Motor neuron (in vitro differentiated cells): ENCODE measurements around the gene TRPT1. TPM values are rescaled to one million over a fixed set of nuclear protein-coding genes. Genes with fewer than 3 reads are reported as not detected.

ENCODE experiments used
- ATAC-seq, 8 experiments: fragments of 200-7000 bp; cut with Tn5 transposase; replicated peaks in 6 of 8; 2 replicates each; pipeline ENCODE4 v1.8.0; 2021; ENCODE audit warnings: mild to moderate bottlenecking in 8 of 8, moderate library complexity in 8 of 8
- H3K27ac ChIP-seq, 2 donors: fragments of 250-450 bp; sonication (Bioruptor Pico); 2 replicates each; pipeline ENCODE4 v1.9.0; 2021; ENCODE audit warnings: antibody characterized with exemption in 2 of 2, mild to moderate bottlenecking in 2 of 2, moderate library complexity in 1 of 2
- H3K4me1 ChIP-seq, 2 donors: fragments of 250-450 bp; sonication (Bioruptor Pico); replicated peaks in 1 of 2; 2 replicates each; pipeline ENCODE4 v1.6.1; 2021; ENCODE audit warnings: antibody characterized with exemption in 2 of 2, mild to moderate bottlenecking in 2 of 2, moderate library complexity in 1 of 2
- H3K4me3 ChIP-seq, 5 donors: fragments of 250-450 bp; sonication (Bioruptor Pico); 2 replicates each; pipeline ENCODE4 v1.9.0; 2021; ENCODE audit warnings: antibody characterized with exemption in 5 of 5, mild to moderate bottlenecking in 5 of 5, moderate library complexity in 4 of 5
- WGBS, 10 experiments: fragments of 450-650 bp; shearing (Covaris generic); methylation state at CpG; one replicate each; pipeline ENCODE4 v1.0.0; 2022; 5-methylcytosine and 5-hydroxymethylcytosine counted together
- in situ Hi-C, 9 experiments: fragments of 400-800 bp; cut with MboI; loops; one replicate each; pipeline ENCODE4 v1.15.0; 2021; ENCODE audit warnings: low sequenced_read_pairs in 9 of 9, low pct_unique_long_range_greater_than_20kb in 2 of 9; ENCODE audit not compliant: unreplicated experiment in 9 of 9
- total RNA-seq, 8 experiments: library from RNA; unstranded; fragments of 300-600 nt; gene quantifications; 2 replicates each; pipeline versions ENCODE4 v1.2.3 to v1.2.4, GENCODE V29; 2022

The TRPT1 gene
- total RNA-seq, 8 experiments from 2014 or later = 31.8 to 59.9 (median 35.5) TPM

DNA sequence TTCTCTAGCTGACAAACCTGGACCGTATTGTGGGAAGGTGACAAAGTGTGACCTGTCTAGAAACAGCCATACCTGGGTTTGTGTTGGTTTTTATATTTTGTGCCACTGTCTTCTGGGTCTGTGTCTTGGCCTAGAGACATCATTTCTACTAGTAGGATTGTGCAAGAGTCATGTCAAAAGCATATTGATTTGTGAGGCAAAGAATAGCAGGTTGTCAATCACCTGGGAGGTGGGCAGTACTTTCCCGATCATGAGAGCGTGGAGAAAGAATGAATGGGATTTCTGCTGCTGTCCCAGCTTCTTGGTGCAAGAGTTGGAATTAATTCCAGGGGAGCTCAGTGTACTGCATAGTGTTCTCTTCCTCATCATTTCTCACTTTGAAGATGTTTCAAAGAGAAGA lies 24.4 kb downstream of the TRPT1 start:
- ATAC-seq = no peak
- in situ Hi-C loops = no loop called here
- no peaks in the 10 kb centered on the region for H3K4me1 ChIP-seq
- H3K4me3 ChIP-seq = no peak overlapping the region
- WGBS, 10 experiments = 44 to 100% (median 83%) methylated on average over 1 to 3 of the region's 3 CpGs
- H3K27ac ChIP-seq = no peak overlapping the region

GRCh38 chr11:64198511-64198910 lies 27.5 kb downstream of the TRPT1 start:
- in situ Hi-C loops = no loop called here
- Histone ChIP-seq H3K27ac (no peak overlapping the region), H3K4me1 (no peaks in the 10 kb centered on the region), H3K4me3 (no peak overlapping the region)
- WGBS, 10 experiments = 83 to 100% (median 100%) methylated on average over 1 to 2 of the region's 2 CpGs; no CpG with 5 or more reads in 4 of the 10 experiments
- ATAC-seq = no peak

GRCh38 chr11:64196626-64197025 lies 29.4 kb downstream of the TRPT1 start:
- no peak for ATAC-seq
- Histone ChIP-seq H3K4me1 (no peaks in the 10 kb centered on the region), H3K27ac (no peak overlapping the region), H3K4me3 (no peak overlapping the region)
- 67 to 100% (median 83%) methylated on average over 1 to 6 of the region's 9 CpGs for WGBS, 10 experiments
- in situ Hi-C loops = no loop called here

DNA sequence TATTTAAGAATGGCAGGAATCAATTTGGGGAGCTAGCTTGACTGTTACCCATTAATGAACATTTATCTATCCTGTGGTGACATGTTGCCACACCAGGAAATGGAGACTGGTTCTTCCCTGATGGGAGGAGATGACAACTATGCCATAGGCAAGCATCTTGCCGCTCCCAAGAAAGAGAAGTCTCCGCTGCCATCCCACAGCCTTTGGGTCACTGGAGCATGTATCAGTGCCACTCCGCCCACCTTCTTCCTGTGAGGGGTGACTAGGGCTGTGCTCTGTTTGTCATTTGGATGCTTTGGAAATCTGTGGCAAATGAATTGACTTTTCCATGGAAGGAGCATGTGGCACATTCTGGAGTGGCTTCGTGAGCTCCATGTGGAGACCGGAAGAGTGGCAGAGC lies 33.6 kb downstream of the TRPT1 start:
- peaks cover 0 to 2% of the 10 kb centered on the region in 2 donors for H3K4me1 ChIP-seq
- in situ Hi-C loops = no loop called here
- 90 to 100% (median 100%) methylated on average over 1 to 5 of the region's 5 CpGs for WGBS, 10 experiments
- no peak for ATAC-seq
- H3K4me3 ChIP-seq = no peak overlapping the region
- no peak overlapping the region for H3K27ac ChIP-seq

- ATAC-seq = peak in 3 of 8 experiments; percentile 2 to 7 (median 5)
Observed at GRCh38 chr11:64186492-64187165, 39.4 kb downstream of the TRPT1 start.

DNA sequence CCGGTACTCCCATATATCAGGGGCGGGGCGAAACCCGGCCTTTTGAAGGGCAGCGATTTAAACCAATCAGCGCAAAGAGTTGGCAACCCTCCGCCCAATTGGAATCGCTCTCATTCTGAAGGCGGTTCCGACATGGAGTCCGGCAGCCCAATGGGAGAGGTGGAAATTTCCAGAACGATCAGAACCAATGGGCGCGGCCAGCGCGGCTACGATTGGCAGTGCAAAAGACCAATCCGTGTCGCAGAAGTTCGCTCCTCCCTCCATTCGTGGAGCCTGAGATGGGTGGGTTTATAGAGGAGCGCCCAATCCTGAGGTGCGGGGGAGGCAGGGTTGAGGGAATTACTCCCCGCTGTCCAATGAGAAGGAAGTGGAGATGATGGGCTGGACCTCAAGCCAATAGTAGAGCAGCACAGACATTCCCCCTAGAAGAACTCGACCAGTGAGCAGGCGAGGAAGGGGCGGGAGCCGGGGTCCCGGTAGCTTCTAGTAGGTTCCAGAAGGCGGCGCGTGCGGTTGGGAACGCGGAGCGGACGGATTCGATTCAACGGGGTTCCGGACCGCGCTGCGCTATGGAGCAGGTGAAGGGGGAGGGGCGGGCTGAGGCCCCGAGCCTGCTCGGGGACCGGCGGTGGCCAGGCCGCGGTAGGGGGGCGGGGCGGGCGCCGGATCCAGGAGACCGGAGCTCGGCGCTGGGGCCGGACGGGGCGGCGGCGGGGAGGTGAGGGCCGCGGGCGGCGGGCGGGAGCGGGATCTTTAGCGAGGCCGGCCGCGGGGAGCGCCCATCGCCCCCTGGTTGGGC lies 40.1 kb downstream of the TRPT1 start, which contains the start of gene STIP1:
TSS of gene STIP1 (plus strand) at position 479 of the 799 bp plus-strand sequence. CDS start at position 570, 91 bp downstream.
- H3K27ac ChIP-seq = peak within 1 kb of the TSS; percentile 86 to 92
- 0 to 3% methylated on average over 3 to 8 of the region's 74 CpGs; no CpG with 5 or more reads in 8 of the 10 experiments for WGBS, 10 experiments
- in situ Hi-C loops = no loop called here

More at GRCh38 chr11:64186492-64187165, 39.4 kb downstream of the TRPT1 start:
- Histone ChIP-seq H3K4me1 (peaks cover 16 to 19% of the 10 kb centered on the region in 2 donors), H3K27ac (peak overlapping the region in 1 of 2 donors; percentile 83), H3K4me3 (no peak overlapping the region)
- WGBS, 10 experiments = 0 to 6% (median 0%) methylated on average over 1 to 15 of the region's 48 CpGs; no CpG with 5 or more reads in 2 of the 10 experiments
- in situ Hi-C loops = no loop called here

DNA sequence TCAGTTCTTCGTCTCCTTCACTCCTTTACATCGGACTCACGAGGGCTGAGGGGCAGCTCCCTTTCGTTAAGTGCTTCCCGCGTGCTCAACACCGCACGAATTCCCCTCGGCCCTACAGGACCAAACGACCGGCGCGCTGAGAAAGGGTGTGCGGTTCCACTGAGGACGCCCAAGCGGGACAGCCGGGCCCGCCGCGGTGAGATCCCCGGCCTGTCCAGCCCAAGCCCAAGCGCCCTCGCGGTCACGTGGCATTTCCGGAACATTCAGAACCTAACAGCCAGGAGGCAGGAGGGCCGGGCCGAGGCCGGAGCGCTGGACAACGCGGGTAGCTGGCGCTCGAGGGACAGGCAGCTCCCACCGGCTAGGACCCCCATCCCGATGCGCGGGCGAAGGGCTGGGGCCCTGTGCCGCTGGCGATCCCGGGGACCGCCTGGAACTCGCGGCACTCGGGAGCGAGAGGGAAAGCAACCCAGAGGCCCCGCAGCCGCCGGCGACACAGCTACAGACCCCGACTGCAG lies 40.8 kb downstream of the TRPT1 start:
- Histone ChIP-seq H3K27ac (peak overlapping the region; percentile 86 to 92), H3K4me1 (peaks cover 29% of the 10 kb centered on the region in 2 donors), H3K4me3 (peak overlapping the region; percentile 61 to 85 (median 73))
- ATAC-seq = peak; percentile 32 to 51 (median 40)
- in situ Hi-C loops = no loop called here
- 0 to 7% (median 0%) methylated on average over 1 to 15 of the region's 52 CpGs; no CpG with 5 or more reads in 3 of the 10 experiments for WGBS, 10 experiments

More for the DNA sequence above, 40.1 kb downstream of the TRPT1 start, which contains the start of gene STIP1:
- Histone ChIP-seq H3K4me1 (peaks cover 22 to 23% of the 10 kb centered on the region in 2 donors), H3K4me3 (peak within 1 kb of the TSS; percentile 61 to 85 (median 73))
- peak; percentile 81 to 90 (median 88) for ATAC-seq

DNA sequence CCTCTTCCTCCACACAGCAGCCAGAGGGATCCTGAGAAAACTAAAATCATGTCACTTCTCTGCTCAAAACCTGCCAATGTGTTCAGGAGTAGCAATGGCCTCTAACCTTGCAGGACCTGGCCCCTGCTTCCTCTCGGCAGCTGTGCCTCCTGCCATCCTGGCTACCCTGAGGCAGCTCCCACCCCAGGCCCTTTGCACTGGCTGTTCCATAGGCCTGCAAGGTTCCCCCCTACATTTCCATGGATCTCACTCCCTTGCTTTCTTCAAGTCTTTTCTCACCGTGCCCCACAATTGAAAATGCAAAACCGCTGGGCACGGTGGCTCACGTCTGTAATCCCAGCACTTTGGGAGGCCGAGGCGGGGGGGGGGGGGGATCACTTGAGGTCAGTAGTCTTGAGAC lies 42.1 kb downstream of the TRPT1 start:
- in situ Hi-C loops = no loop called here
- ATAC-seq = no peak
- peaks cover 28 to 29% of the 10 kb centered on the region in 2 donors for H3K4me1 ChIP-seq
- 50 to 90% (median 80%) methylated on average over 2 of the region's 7 CpGs; no CpG with 5 or more reads in 7 of the 10 experiments for WGBS, 10 experiments
- H3K4me3 ChIP-seq = peak overlapping the region; percentile 61 to 85 (median 73)
- H3K27ac ChIP-seq = peak overlapping the region in 1 of 2 donors; percentile 92

DNA sequence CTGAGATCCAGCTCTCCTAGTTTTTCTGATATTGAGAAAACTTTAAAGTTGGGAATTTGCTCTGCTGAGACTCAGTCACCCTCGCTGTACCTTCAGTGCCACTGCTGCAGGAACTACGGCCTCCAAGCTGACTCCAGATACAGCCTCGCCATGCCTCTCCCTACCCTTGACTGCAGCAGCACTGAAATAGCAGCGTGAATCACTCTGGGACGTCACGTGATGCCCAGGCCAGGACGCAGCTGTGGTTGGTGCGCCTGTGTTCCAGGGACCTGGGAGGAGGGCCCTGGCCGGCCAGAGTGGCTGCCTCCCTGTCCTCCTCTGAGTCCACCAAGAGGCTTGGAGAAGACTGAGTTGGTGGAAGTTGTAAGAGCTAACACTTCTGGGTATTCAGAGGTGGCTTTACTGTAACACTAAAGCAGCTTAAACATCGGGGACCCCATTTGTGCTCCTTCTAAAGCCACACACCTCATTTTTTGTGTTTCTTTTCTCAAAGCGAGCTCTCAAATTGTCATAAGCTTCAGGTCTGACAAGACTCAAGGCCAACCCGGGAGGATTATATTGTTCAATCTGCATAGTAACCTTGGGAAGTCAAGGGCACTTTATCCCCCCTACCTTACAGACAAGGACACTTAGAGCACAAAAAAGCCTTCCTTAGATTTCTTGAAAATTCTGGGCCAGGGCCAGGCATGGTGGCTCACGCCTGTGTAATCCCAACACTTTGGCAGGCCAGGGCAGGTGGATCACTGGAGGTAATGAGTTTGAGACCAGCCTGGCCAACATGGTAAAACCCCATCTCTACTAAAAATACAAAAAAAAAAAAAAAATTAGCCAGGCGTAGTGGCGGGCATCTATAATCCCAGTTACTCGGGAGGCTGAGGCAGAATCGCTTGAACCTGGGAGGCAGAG lies 44.2 kb downstream of the TRPT1 start:
- 3 to 100% (median 22%) methylated on average over 1 to 6 of the region's 17 CpGs; no CpG with 5 or more reads in 1 of the 10 experiments for WGBS, 10 experiments
- peak overlapping the region; percentile 21 to 60 for H3K27ac ChIP-seq

DNA sequence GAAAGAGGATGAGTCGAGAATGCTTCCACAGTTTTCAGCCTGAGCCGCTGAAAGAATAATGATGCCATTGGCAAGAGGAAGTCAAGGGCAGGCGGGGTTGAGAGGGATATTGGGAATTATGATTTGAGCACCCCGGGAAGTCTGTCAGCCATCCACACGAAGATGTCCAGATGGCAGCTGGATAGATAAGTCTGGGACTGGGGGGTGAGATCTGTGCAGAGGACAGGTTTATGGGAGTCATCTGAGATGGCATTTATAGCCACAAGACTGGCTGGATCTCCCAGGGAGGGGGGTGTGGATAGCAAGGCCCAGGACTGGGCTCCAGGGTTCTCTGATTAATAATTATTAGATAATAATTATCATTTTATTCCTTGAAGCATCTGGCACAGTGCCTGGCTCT lies 45.1 kb downstream of the TRPT1 start:
- WGBS, 10 experiments = 0 to 94% (median 72%) methylated on average over 1 to 5 of the region's 5 CpGs; no CpG with 5 or more reads in 4 of the 10 experiments
- H3K4me3 ChIP-seq = peak overlapping the region in 2 of 5 donors; percentile 15 to 26
- peak overlapping the region in 1 of 2 donors; percentile 60 for H3K27ac ChIP-seq
- ATAC-seq = no peak
- H3K4me1 ChIP-seq = peaks cover 28 to 29% of the 10 kb centered on the region in 2 donors
- in situ Hi-C loops = no loop called here

More for the DNA sequence above, 44.2 kb downstream of the TRPT1 start:
- Histone ChIP-seq H3K4me3 (peak overlapping the region in 4 of 5 donors; percentile 10 to 26 (median 14)), H3K4me1 (peaks cover 28 to 29% of the 10 kb centered on the region in 2 donors)
- in situ Hi-C loops = no loop called here
- ATAC-seq = peak; percentile 29 to 47 (median 38)

DNA sequence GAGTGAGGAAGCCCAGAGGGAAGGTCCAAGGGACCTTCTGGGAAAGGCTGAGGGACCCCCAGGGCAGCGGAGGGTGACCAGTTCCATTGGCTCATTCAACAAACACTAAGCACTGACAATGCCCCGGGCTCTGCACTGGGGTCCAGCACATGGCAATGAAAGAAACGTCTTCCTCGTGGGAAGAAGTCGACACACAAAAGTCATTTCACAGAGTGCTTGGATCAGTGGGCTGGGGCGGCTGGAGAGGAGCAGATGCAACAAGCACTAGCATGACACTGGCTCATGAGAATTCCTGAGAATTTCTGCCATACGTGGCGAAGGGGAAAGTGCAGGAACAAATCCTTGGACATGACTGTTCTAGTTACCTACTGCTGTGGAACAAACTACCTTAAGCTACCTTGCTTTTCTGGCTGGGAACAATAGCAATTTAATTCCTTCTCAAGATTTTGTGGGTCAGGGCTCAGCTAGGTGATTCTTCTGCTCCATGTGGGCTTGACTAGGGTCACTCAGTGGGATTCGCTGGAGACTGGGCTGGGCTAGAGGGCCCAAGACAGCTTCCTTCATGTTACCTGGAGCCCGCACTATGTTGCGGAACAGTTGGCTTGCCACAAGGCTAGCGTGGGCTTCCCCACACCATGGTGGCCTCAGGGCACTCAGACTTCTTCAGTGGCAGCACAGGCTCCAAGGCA lies 46.9 kb downstream of the TRPT1 start:
- in situ Hi-C loops = no loop called here
- 80 to 100% (median 100%) methylated on average over 1 to 8 of the region's 12 CpGs; no CpG with 5 or more reads in 1 of the 10 experiments for WGBS, 10 experiments
- ATAC-seq = no peak
- Histone ChIP-seq H3K4me3 (no peak overlapping the region), H3K27ac (no peak overlapping the region), H3K4me1 (peaks cover 25 to 26% of the 10 kb centered on the region in 2 donors)
